ENCODE data around the gene DIPK1B.

DNA sequence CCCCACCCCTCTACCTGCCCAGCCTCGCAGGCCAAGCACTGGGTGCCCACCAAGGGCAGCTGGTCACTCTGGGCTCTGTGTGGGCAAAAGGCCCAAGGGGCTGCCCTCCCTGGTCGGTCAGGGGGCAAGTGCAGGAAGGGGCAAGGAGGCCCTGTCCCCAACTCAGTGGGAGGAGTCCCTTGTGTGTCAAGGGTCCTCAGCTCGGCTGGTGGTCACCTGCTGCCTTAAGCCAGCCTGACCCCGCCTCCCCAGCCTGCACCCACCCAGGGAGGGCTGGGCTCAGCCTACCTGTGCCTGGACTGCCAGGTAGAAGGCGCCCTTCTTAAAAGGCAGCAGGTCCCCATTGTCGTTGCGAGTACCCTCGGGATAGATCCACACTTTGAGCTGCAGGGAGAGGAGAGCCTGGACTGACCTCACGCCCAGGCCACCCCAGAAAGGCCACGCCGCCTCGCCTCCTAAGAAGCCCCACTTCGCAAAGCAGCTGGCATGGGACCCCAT is 36.0 kb upstream of the DIPK1B start:
- no peak for TF ChIP-seq CTCF (conservative IDR thresholded peaks at IDR 0.05; ENCODE audit: low read depth, low read length)
- TF ChIP-seq EZH2phosphoT487 (IDR thresholded peaks at IDR 0.05; ENCODE audit: borderline replicate concordance, low read length) = no peak
